Astrocyte of the cerebellum (primary cell): Measurements from ENCODE around the gene DNAH6.

Source experiments
- DNase-seq: peaks from one replicate; pipeline ENCODE4 v3.0.0-alpha.2; 2011; ENCODE audit warnings: low read depth
- H3K4me3 ChIP-seq: 2 replicates; pipeline ENCODE4 v1.5.1; 2011; ENCODE audit warnings: mild to moderate bottlenecking, low read depth, low read length, moderate library complexity
- in situ Hi-C: cut with HindIII; loops from 2 replicates; pipeline ENCODE4 v1.10.0; 2017; ENCODE audit warnings: low sequenced_read_pairs
- TF ChIP-seq, protein P1 (sequence below): IDR thresholded peaks from 2 replicates; pipeline ENCODE4 v1.5.1; 2012; ENCODE audit warnings: low read length, low read depth, moderate library complexity, mild to moderate bottlenecking; ENCODE audit errors: missing control alignments

The DNAH6 gene

DNA sequence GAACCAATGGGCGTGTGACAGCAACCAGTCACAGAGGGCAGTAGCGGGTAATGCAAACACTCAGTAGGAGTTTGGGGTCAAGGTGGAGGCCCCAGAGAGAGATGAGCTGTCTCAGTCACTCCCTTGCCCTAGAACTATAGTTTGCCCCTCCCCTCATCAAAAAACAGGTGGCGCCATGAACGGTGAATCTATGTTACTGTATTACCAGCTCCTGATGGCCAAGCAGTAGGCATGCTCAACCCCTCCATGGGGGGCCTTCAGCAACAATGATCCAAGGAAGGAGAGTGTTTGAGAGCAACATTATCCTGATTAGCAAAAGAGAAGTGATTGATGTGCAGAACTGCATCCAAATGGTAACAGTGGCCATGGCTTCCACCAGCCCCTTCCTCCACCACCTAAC, 334.2 kb downstream of the DNAH6 start:
- in situ Hi-C loops: no loop called here

DNA sequence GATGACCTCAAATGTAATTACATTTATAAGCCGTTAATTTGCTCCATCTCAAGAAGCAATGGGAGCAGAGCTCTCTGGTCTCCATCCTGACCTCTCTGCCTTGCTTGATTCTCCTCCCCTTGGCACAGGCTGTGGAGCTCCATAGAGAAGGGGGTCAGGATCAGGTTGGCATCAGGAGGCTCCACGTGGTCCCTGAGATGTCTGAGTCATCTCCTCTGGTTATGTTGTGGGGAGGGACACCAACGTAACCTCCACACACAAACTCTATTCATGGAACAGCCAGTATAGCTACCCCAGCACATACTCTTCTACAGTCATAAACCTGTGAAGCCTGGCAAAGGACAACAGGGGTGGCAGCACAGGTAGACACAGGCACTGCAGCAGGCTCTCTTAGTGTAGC, 335.6 kb downstream of the DNAH6 start:
- H3K4me3 ChIP-seq: no peak overlapping the region
- in situ Hi-C loops: no loop called here
- TF ChIP-seq, protein P1, sequence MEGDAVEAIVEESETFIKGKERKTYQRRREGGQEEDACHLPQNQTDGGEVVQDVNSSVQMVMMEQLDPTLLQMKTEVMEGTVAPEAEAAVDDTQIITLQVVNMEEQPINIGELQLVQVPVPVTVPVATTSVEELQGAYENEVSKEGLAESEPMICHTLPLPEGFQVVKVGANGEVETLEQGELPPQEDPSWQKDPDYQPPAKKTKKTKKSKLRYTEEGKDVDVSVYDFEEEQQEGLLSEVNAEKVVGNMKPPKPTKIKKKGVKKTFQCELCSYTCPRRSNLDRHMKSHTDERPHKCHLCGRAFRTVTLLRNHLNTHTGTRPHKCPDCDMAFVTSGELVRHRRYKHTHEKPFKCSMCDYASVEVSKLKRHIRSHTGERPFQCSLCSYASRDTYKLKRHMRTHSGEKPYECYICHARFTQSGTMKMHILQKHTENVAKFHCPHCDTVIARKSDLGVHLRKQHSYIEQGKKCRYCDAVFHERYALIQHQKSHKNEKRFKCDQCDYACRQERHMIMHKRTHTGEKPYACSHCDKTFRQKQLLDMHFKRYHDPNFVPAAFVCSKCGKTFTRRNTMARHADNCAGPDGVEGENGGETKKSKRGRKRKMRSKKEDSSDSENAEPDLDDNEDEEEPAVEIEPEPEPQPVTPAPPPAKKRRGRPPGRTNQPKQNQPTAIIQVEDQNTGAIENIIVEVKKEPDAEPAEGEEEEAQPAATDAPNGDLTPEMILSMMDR: no peak
- DNase-seq: no peak

More for the DNA sequence above, 334.2 kb downstream of the DNAH6 start:
- TF ChIP-seq, protein P1: no peak
- DNase-seq: no peak
- H3K4me3 ChIP-seq: no peak overlapping the region

DNA sequence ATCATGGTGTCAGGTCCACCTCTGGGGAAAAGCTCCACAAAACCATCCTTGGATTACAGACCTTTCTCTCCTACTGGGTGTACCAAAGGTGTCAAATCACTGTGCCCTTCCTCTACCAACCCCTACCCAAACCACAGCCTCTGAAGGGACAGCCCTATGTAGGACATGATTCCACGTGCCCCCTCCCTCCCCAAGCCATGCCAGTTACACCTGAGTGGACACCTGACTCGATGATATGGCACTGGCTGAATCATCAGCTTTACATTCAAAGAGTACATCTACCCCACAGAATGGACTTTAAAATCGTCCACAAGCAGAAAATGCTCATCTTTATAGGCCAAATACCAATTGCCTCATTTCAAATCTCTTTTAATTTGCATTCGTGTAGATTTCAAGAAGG, 338.6 kb downstream of the DNAH6 start:
- DNase-seq: no peak
- in situ Hi-C loops: no loop called here
- TF ChIP-seq, protein P1: no peak

DNA sequence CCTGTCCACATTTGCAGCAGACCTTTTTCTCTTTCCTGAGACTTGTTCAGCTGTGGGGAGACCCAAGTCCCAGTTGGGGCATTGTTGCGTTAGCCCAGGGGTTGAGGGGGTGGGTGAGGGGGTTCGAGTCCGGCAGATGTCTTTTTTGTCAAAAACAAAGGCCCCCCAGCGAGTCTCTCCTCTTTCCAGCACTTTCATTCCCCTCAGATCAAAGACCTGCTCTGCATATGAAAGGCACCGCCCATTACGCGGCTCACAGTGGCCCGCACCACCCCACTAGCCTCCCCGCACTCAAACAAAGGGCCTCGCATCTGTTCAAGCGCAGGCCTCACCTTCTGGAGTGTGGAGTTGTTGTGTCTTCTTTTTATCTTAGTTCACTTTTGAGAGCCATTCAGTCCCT, 339.4 kb downstream of the DNAH6 start:
- no peak for DNase-seq
- TF ChIP-seq, protein P1: no peak
- in situ Hi-C loops: no loop called here
- no peak overlapping the region for H3K4me3 ChIP-seq

More for the DNA sequence above, 338.6 kb downstream of the DNAH6 start:
- no peak overlapping the region for H3K4me3 ChIP-seq

DNA sequence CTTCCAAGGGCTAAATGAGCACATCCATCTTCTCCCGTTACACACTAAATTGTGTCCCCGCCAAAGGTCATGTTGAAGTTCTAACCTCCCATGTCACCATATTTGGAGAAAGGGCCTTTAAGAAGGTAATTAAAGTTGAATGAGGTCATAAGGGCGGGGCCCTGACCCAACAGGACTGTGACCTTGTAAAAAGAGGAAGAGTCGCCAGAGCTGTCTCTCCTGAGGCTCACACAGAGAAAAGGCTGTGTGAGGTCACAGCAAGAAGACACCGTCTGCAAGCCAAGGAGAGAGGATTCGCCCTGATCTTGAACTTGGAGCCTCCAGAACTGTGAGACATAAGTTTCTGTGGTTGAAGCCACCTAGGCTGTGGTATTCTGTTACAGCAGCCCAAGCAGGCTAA, 340.5 kb downstream of the DNAH6 start:
- in situ Hi-C loops: no loop called here
- no peak for DNase-seq
- H3K4me3 ChIP-seq: no peak overlapping the region
- TF ChIP-seq, protein P1: no peak

DNA sequence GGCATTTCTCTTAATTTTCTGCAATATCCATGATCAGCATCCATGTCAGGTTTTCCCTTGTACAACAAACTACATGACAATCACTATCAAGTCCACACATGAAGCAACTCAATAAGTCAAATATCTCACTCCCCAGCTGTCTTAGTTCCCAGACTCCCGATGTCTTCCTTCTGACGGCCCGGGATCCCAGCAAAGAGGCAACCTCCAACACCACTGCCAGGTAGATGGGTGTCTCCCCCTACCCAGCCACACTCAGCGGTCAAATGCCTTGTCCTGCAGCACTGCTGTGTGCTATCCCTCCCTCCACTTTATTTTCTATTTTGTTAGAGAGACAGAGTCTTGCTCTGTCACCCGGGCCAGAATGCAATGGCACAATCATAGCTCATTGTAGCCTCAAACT, 341.3 kb downstream of the DNAH6 start:
- no peak for DNase-seq
- TF ChIP-seq, protein P1: no peak
- in situ Hi-C loops: no loop called here
- no peak overlapping the region for H3K4me3 ChIP-seq

DNA sequence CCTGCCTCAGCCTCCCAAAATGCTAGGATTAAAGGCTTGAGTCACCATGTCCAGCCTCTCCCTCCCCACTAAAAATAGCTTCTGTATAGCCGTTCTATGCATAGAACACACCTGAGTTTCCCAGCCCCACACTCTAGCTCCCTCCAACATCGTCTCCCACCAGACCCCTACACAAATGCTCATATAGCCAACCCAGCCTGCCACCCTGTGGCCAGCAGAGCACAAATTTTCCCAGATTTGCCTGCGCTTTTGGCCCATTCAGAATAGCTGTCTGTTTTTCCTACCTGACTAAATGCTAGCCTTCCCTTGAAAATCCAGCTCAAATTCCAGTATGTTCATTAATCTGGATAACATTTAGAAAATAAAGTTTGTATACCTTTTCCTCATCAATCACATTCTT, 341.8 kb downstream of the DNAH6 start:
- TF ChIP-seq, protein P1: peak; percentile 46
- DNase-seq: no peak
- H3K4me3 ChIP-seq: no peak overlapping the region
- in situ Hi-C loops: no loop called here
